Gastrocnemius medialis (tissue), 4 donors: ENCODE results near the gene XPR1.

Source experiments
- POLR2A ChIP-seq, 2 donors: fragments of 450-650 bp; IDR thresholded peaks; one replicate each; pipeline ENCODE4 v1.6.1; 2017; ENCODE audit warnings: antibody characterized with exemption in 2 of 2, mild to moderate bottlenecking in 2 of 2, moderate library complexity in 2 of 2
- TF ChIP-seq, protein P1 (sequence below), 5 experiments: fragments of 450-650 bp in 3 of 5; fragments of 200-600 bp in 2 of 5; sonication (generic) in 2 of 5; IDR thresholded peaks in 4 of 5; conservative IDR thresholded peaks in 1 of 5; 1 replicate in 4 of 5; 2 replicates in 1 of 5; pipeline ENCODE4 v1.5.1; 2016 to 2019; ENCODE audit warnings: antibody characterized with exemption in 5 of 5, mild to moderate bottlenecking in 3 of 5, moderate library complexity in 3 of 5

DNA sequence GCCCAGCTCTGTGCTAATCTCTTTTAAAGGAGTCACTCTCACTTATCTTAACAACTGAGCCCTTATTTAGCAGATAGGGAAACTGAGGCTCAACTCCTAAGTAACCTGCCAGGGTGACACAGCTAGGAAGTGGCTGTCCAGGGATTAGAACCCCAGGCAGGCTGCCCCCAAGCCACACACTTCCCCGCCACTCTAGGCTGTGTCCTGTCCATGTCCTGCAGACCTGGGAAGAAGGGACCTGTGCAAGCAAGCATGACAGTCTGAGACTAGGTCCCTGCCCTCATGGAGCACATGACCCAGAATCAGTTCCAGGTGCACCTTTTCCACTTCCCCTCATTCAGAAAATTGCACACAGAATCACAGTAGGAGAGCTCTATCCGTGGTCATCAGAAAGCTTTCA, 293.1 kb downstream of the XPR1 start:
- TF ChIP-seq, protein P1, sequence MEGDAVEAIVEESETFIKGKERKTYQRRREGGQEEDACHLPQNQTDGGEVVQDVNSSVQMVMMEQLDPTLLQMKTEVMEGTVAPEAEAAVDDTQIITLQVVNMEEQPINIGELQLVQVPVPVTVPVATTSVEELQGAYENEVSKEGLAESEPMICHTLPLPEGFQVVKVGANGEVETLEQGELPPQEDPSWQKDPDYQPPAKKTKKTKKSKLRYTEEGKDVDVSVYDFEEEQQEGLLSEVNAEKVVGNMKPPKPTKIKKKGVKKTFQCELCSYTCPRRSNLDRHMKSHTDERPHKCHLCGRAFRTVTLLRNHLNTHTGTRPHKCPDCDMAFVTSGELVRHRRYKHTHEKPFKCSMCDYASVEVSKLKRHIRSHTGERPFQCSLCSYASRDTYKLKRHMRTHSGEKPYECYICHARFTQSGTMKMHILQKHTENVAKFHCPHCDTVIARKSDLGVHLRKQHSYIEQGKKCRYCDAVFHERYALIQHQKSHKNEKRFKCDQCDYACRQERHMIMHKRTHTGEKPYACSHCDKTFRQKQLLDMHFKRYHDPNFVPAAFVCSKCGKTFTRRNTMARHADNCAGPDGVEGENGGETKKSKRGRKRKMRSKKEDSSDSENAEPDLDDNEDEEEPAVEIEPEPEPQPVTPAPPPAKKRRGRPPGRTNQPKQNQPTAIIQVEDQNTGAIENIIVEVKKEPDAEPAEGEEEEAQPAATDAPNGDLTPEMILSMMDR (IDR thresholded peaks at IDR 0.05 in 4 of 5, conservative IDR thresholded peaks at IDR 0.05 in 1 of 5) = no peak
- no peak for TF ChIP-seq POLR2A (IDR thresholded peaks at IDR 0.05)
